ENCODE measurements around the gene COG5. TPM values are rescaled to one million over a fixed set of nuclear protein-coding genes. Genes with fewer than 3 reads are reported as not detected.

Gene COG5
- total and polyA plus RNA-seq, 11 donors, result 9.4 to 61.6 (median 42.1) TPM

GRCh38 chr7:107594961-107595737 is 31.4 kb upstream of the COG5 start:
- peak overlapping the region; percentile 27 to 83 (median 68) for H3K27ac ChIP-seq
- intact Hi-C loops (cut with DNase I), result loop anchor here in 3 of 10 donors (2.0 to 10.0 kb wide), 2 partner anchors 14 to 390 kb away; partner anchors contain the start of gene BCAP29 (in 1 of the 3)
- H3K9me3 ChIP-seq, result no peaks in the 10 kb centered on the region
- no peaks in the 10 kb centered on the region for H3K27me3 ChIP-seq
- H3K4me3 ChIP-seq, result no peak overlapping the region
- peaks cover 9 to 61% (median 32%) of the 10 kb centered on the region in 12 donors for H3K4me1 ChIP-seq
- peaks cover 0 to 63% (median 49%) of the 10 kb centered on the region in 9 donors for H3K36me3 ChIP-seq
- 25 to 38% (median 29%) methylated on average over 4 of the region's 4 CpGs for WGBS, 4 donors
- ATAC-seq (peak; percentile 70 to 93 (median 89)), DNase-seq (peak in 2 of 5 donors; percentile 10 to 36)
- TF ChIP-seq, protein P1, sequence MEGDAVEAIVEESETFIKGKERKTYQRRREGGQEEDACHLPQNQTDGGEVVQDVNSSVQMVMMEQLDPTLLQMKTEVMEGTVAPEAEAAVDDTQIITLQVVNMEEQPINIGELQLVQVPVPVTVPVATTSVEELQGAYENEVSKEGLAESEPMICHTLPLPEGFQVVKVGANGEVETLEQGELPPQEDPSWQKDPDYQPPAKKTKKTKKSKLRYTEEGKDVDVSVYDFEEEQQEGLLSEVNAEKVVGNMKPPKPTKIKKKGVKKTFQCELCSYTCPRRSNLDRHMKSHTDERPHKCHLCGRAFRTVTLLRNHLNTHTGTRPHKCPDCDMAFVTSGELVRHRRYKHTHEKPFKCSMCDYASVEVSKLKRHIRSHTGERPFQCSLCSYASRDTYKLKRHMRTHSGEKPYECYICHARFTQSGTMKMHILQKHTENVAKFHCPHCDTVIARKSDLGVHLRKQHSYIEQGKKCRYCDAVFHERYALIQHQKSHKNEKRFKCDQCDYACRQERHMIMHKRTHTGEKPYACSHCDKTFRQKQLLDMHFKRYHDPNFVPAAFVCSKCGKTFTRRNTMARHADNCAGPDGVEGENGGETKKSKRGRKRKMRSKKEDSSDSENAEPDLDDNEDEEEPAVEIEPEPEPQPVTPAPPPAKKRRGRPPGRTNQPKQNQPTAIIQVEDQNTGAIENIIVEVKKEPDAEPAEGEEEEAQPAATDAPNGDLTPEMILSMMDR (IDR thresholded peaks at IDR 0.05), result no peak
- no peak for TF ChIP-seq POLR2A (IDR thresholded peaks at IDR 0.05)

DNA sequence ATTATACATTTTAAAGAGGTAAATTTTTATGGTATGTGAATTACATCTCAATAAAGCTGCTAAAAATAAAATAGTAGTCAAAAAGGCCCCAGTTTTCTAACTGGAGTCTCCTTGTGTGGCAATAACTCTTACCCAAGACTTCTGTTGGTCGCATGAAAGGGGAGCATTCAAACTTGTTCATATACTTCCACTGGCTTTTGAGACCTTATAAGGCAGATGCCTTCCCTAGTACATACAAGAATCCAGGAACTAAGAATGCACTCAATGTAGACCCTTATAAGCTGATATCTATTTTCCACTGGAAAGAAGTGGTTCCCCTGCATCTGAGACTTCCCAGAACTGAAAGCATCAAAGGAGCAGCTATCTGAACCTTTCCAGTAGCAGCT is 29.3 kb upstream of the COG5 start:
- H3K27me3 ChIP-seq, result no peaks in the 10 kb centered on the region
- H3K27ac ChIP-seq, result peak overlapping the region in 4 of 12 donors; percentile 7 to 24 (median 14)
- H3K4me3 ChIP-seq, result no peak overlapping the region
- WGBS, 4 donors, result 76 to 99% (median 91%) methylated on average over 1 of the region's 1 CpG
- peaks cover 0 to 61% (median 35%) of the 10 kb centered on the region in 9 donors for H3K36me3 ChIP-seq
- no peaks in the 10 kb centered on the region for H3K9me3 ChIP-seq
- peaks cover 9 to 56% (median 33%) of the 10 kb centered on the region in 12 donors for H3K4me1 ChIP-seq
- DNase-seq (no peak), ATAC-seq (no peak)
- TF ChIP-seq POLR2A (IDR thresholded peaks at IDR 0.05), result no peak
- TF ChIP-seq, protein P1 (IDR thresholded peaks at IDR 0.05), result no peak
- intact Hi-C loops (cut with DNase I), result loop anchor here in 2 of 10 donors (10.0 kb wide), 1 partner anchor 388 kb away; no protein-coding TSS in a partner anchor

DNA sequence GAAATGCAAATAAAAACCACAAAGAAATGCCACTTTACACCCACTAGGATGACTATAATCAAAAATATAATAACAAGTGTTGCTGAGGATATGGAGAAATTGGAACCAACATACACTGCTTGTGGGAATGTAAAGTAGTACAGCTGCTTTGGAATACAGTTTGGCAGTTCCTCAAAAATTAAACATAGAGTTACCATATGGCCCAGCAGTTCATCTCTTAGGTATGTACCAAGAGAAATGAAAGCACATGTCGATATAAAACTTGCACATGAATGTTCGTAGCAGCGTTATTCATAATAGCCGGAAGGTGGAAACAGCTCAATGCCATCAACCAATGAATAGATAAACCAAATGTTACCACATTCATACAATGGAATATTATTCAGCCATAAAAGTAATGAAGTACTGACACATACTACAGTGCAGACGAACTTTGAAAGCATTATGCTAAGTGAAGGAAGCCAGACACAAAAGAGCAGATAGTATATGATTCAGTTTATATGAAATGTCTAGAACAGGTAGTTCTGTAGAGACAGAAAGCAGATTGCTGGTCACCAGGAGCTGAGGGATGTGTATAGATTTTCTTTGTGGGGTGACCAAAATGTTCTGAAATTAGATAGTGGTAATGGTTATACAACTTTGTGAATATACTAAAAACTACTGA is 28.8 kb upstream of the COG5 start:
- intact Hi-C loops (cut with DNase I), result loop anchor here in 2 of 10 donors (10.0 kb wide), 1 partner anchor 388 kb away; no protein-coding TSS in a partner anchor
- Histone ChIP-seq H3K4me1 (peaks cover 9 to 56% (median 33%) of the 10 kb centered on the region in 12 donors), H3K27ac (peak overlapping the region in 7 of 12 donors; percentile 16 to 58 (median 39)), H3K9me3 (no peaks in the 10 kb centered on the region), H3K4me3 (no peak overlapping the region), H3K27me3 (no peaks in the 10 kb centered on the region), H3K36me3 (peaks cover 0 to 61% (median 30%) of the 10 kb centered on the region in 9 donors)
- ATAC-seq (no peak), DNase-seq (no peak)
- WGBS, 4 donors, result 83 to 91% (median 87%) methylated on average over 5 of the region's 5 CpGs
- TF ChIP-seq, protein P1 (IDR thresholded peaks at IDR 0.05), result no peak
- TF ChIP-seq POLR2A (IDR thresholded peaks at IDR 0.05), result no peak

GRCh38 chr7:107591421-107591820 is 27.7 kb upstream of the COG5 start:
- Histone ChIP-seq H3K27me3 (no peaks in the 10 kb centered on the region), H3K4me1 (peaks cover 9 to 50% (median 28%) of the 10 kb centered on the region in 12 donors), H3K27ac (peak overlapping the region in 7 of 12 donors; percentile 33 to 58 (median 41)), H3K9me3 (no peaks in the 10 kb centered on the region), H3K4me3 (no peak overlapping the region), H3K36me3 (peaks cover 0 to 65% (median 33%) of the 10 kb centered on the region in 9 donors)
- intact Hi-C loops (cut with DNase I), result loop anchor here in 2 of 10 donors (10.0 kb wide), 1 partner anchor 387 kb away; no protein-coding TSS in a partner anchor
- ATAC-seq, result peak in 2 of 4 donors; percentile 25 to 43
- TF ChIP-seq POLR2A (IDR thresholded peaks at IDR 0.05), result no peak
- TF ChIP-seq, protein P1 (IDR thresholded peaks at IDR 0.05), result no peak
- WGBS, 4 donors, result 47 to 52% (median 49%) methylated on average over 3 of the region's 3 CpGs
- DNase-seq, result no peak

Data from heart left ventricle (tissue), 16 donors.